Neuronal stem cell (in vitro differentiated cells): Measurements from ENCODE around the gene MUL1.

Source experiments
- DNase-seq: peaks from one replicate; pipeline ENCODE4 v3.0.0-alpha.2; 2013; ENCODE audit warnings: low spot score
- H2AFZ ChIP-seq: one replicate; pipeline ENCODE4 v1.6.1; 2013; ENCODE audit warnings: mild to moderate bottlenecking, low read length, inconsistent platforms
- H2AK5ac ChIP-seq: 2 replicates; pipeline ENCODE4 v1.6.1; 2013; ENCODE audit warnings: low read depth, mild to moderate bottlenecking, inconsistent platforms, low read length, moderate library complexity, mixed read lengths
- H2BK120ac ChIP-seq: 2 replicates; pipeline ENCODE4 v1.6.1; 2013; ENCODE audit warnings: low read depth, mild to moderate bottlenecking, inconsistent platforms, low read length, moderate library complexity, mixed read lengths
- H2BK12ac ChIP-seq: one replicate; pipeline ENCODE4 v1.6.1; 2013; ENCODE audit warnings: low read length, inconsistent platforms
- H2BK15ac ChIP-seq: 2 replicates; pipeline ENCODE4 v1.6.1; 2013; ENCODE audit warnings: mild to moderate bottlenecking, low read length, inconsistent platforms, mixed read lengths
- H2BK5ac ChIP-seq: one replicate; pipeline ENCODE4 v1.6.1; 2013; ENCODE audit warnings: inconsistent platforms, mild to moderate bottlenecking, low read length, moderate library complexity
- H3K14ac ChIP-seq: one replicate; pipeline ENCODE4 v1.6.1; 2013; ENCODE audit warnings: low read length, inconsistent platforms
- H3K18ac ChIP-seq: 2 replicates; pipeline ENCODE4 v1.6.1; 2013; ENCODE audit warnings: low read length, inconsistent platforms
- H3K23ac ChIP-seq: 2 replicates; pipeline ENCODE4 v1.6.1; 2013; ENCODE audit warnings: low read depth, mild to moderate bottlenecking, mixed read lengths, low read length, inconsistent platforms; ENCODE audit not compliant: poor library complexity
- H3K27ac ChIP-seq: replicated peaks from 3 replicates; pipeline ENCODE4 v1.5.1; 2013; ENCODE audit warnings: low read length, inconsistent platforms
- H3K27me3 ChIP-seq, 3 experiments: 2 replicates each; pipeline ENCODE4 v1.6.1; 2013; ENCODE audit warnings: low read length in 3 of 3, mild to moderate bottlenecking in 2 of 3, inconsistent platforms in 1 of 3, low read depth in 1 of 3, mixed read lengths in 1 of 3, moderate library complexity in 1 of 3; ENCODE audit not compliant: control insufficient read depth in 3 of 3, insufficient read depth in 3 of 3
- H3K36me3 ChIP-seq, 2 donors: replicated peaks in 1 of 2; 2 replicates each; pipeline ENCODE4 v1.6.1; 2013; ENCODE audit warnings: low read length in 2 of 2; ENCODE audit not compliant: control insufficient read depth in 2 of 2, insufficient read depth in 2 of 2
- H3K4ac ChIP-seq: 2 replicates; pipeline ENCODE4 v1.6.1; 2013; ENCODE audit warnings: inconsistent platforms, mild to moderate bottlenecking, low read length, moderate library complexity
- H3K4me1 ChIP-seq, 2 donors: 1 replicate in 1 of 2; 2 replicates in 1 of 2; pipeline ENCODE4 v1.6.1; 2013; ENCODE audit warnings: low read length in 2 of 2, low read depth in 1 of 2; ENCODE audit not compliant: control insufficient read depth in 2 of 2, insufficient read depth in 1 of 2
- H3K4me2 ChIP-seq: one replicate; pipeline ENCODE4 v1.6.1; 2013; ENCODE audit warnings: mild to moderate bottlenecking, low read length, inconsistent platforms; ENCODE audit not compliant: insufficient read depth, poor library complexity, severe bottlenecking
- H3K4me3 ChIP-seq, 2 donors: 2 replicates each; pipeline ENCODE4 v1.5.1; 2013; ENCODE audit warnings: low read length in 2 of 2, mild to moderate bottlenecking in 2 of 2, inconsistent platforms in 1 of 2, moderate library complexity in 1 of 2
- H3K79me1 ChIP-seq: one replicate; pipeline ENCODE4 v1.6.1; 2013; ENCODE audit warnings: low read depth, mild to moderate bottlenecking, inconsistent platforms, low read length, moderate library complexity
- H3K9ac ChIP-seq: one replicate; pipeline ENCODE4 v1.6.1; 2013; ENCODE audit warnings: mild to moderate bottlenecking, low read depth, low read length, inconsistent platforms; ENCODE audit not compliant: poor library complexity
- H3K9me3 ChIP-seq, 2 donors: replicated peaks in 1 of 2; 2 replicates each; pipeline versions ENCODE3 to v1.6.1; 2013; ENCODE audit warnings: low read length in 2 of 2, mild to moderate bottlenecking in 2 of 2, inconsistent platforms in 1 of 2, low read depth in 1 of 2, mixed read lengths in 1 of 2, moderate library complexity in 1 of 2; ENCODE audit not compliant: control insufficient read depth in 2 of 2, insufficient read depth in 1 of 2
- H4K8ac ChIP-seq: one replicate; pipeline ENCODE4 v1.6.1; 2013; ENCODE audit warnings: low read depth, mild to moderate bottlenecking, inconsistent platforms, low read length, moderate library complexity
- H4K91ac ChIP-seq: one replicate; pipeline ENCODE4 v1.6.1; 2013; ENCODE audit warnings: low read length, low read depth, mild to moderate bottlenecking, inconsistent platforms; ENCODE audit not compliant: poor library complexity
- WGBS, 2 donors: extraction: QIAGEN DNeasy Blood & Tissue Kit; methylation state at CpG; one replicate each; pipeline ENCODE4 v1.1.7; 2013; ENCODE audit warnings: missing lambda C conversion rate in 2 of 2, mixed read lengths in 1 of 2; ENCODE audit not compliant: insufficient read length in 2 of 2, insufficient replicate concordance in 1 of 2; ENCODE audit errors: extremely low coverage in 2 of 2; 5-methylcytosine and 5-hydroxymethylcytosine counted together

Gene MUL1

GRCh38 chr1:20491866-20492265, 16.1 kb downstream of the MUL1 start:
- H3K27me3 ChIP-seq, result peaks cover 0 to 55% (median 6%) of the 10 kb centered on the region in 3 experiments

DNA sequence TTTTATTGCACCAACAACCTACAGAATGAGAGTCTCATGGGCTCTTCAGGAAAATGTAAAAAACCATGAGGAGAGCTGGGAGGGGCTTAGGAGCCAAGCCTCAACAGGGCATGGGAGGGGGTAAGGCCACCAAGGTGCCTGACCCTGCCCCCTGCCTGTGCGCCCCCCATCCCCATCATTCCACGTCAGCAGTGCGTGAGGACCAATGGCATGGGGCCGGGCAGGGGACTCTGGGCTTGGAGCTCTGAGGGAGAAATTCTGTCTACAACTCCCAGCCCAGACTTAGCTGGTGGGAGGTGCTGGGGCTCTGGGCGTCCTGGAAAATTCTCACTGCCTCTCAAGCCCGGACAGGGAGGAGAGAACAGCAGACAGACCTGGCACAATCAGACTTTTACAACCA, 16.8 kb downstream of the MUL1 start:
- peaks cover 5 to 7% of the 10 kb centered on the region in 2 donors for H3K4me1 ChIP-seq
- no peaks in the 10 kb centered on the region for H3K36me3 ChIP-seq
- no peak overlapping the region for H4K91ac ChIP-seq
- DNase-seq, result no peak
- no peak overlapping the region for H2BK15ac ChIP-seq
- H2AK5ac ChIP-seq, result no peak overlapping the region
- H2BK120ac ChIP-seq, result no peak overlapping the region
- peaks cover 0 to 56% (median 6%) of the 10 kb centered on the region in 3 experiments for H3K27me3 ChIP-seq
- no peak overlapping the region for H3K9ac ChIP-seq
- no peak overlapping the region for H3K4me2 ChIP-seq
- no peak overlapping the region for H3K4me3 ChIP-seq
- no CpG with 5 or more reads among the region's 6 CpGs for WGBS, 2 donors
- no peak overlapping the region for H3K27ac ChIP-seq
- no peak overlapping the region for H3K23ac ChIP-seq
- H4K8ac ChIP-seq, result no peak overlapping the region
- no peaks in the 10 kb centered on the region for H3K79me1 ChIP-seq
- H3K9me3 ChIP-seq, result no peaks in the 10 kb centered on the region
- H2BK5ac ChIP-seq, result peak overlapping the region; percentile 20
- no peak overlapping the region for H3K18ac ChIP-seq
- no peak overlapping the region for H2BK12ac ChIP-seq
- H3K14ac ChIP-seq, result peak overlapping the region; percentile 26
- no peak overlapping the region for H3K4ac ChIP-seq
- H2AFZ ChIP-seq, result no peak overlapping the region

More at GRCh38 chr1:20491866-20492265, 16.1 kb downstream of the MUL1 start:
- Histone ChIP-seq H3K9ac (no peak overlapping the region), H2AFZ (no peak overlapping the region), H3K14ac (no peak overlapping the region), H2BK15ac (no peak overlapping the region), H4K91ac (no peak overlapping the region), H3K18ac (no peak overlapping the region), H3K27ac (no peak overlapping the region), H2BK12ac (no peak overlapping the region), H3K23ac (no peak overlapping the region), H3K9me3 (no peaks in the 10 kb centered on the region), H2BK120ac (no peak overlapping the region), H3K4me2 (no peak overlapping the region), H2BK5ac (peak overlapping the region; percentile 20), H3K4me3 (no peak overlapping the region), H4K8ac (no peak overlapping the region), H3K79me1 (no peaks in the 10 kb centered on the region), H3K4ac (no peak overlapping the region), H3K4me1 (peaks cover 5 to 7% of the 10 kb centered on the region in 2 donors), H3K36me3 (no peaks in the 10 kb centered on the region), H2AK5ac (peak overlapping the region; percentile 23)
- no CpG with 5 or more reads among the region's 7 CpGs for WGBS, 2 donors
- DNase-seq, result no peak

- no peak for DNase-seq
- Histone ChIP-seq H3K36me3 (no peaks in the 10 kb centered on the region), H3K18ac (peak overlapping the region; percentile 100), H3K9ac (peak overlapping the region; percentile 73), H3K27ac (no peak overlapping the region), H3K4me3 (peak overlapping the region; percentile 63 to 92), H3K79me1 (peaks cover 6% of the 10 kb centered on the region), H3K27me3 (peaks cover 0 to 51% (median 6%) of the 10 kb centered on the region in 3 experiments), H4K91ac (no peak overlapping the region), H2BK5ac (no peak overlapping the region), H3K14ac (no peak overlapping the region), H4K8ac (no peak overlapping the region), H3K23ac (peak overlapping the region; percentile 76), H3K4me1 (peaks cover 8% of the 10 kb centered on the region in 2 donors), H2BK120ac (no peak overlapping the region), H2AK5ac (peak overlapping the region; percentile 48), H2BK12ac (no peak overlapping the region), H3K4ac (no peak overlapping the region), H2AFZ (peak overlapping the region; percentile 97), H3K4me2 (peak overlapping the region; percentile 66), H3K9me3 (no peaks in the 10 kb centered on the region), H2BK15ac (peak overlapping the region; percentile 98)
- WGBS, 2 donors, result no CpG with 5 or more reads among the region's 4 CpGs
These were observed 20.7 kb downstream of the MUL1 start for GRCh38 chr1:20487236-20487590.

- Histone ChIP-seq H4K91ac (peak overlapping the region; percentile 68), H3K18ac (peak overlapping the region; percentile 100), H2BK5ac (peak overlapping the region; percentile 83), H2BK120ac (peak overlapping the region; percentile 84), H3K4ac (peak overlapping the region; percentile 86), H3K9ac (peak overlapping the region; percentile 88), H3K27ac (peak overlapping the region; percentile 98), H2BK15ac (peak overlapping the region; percentile 98), H3K23ac (peak overlapping the region; percentile 76), H3K14ac (peak overlapping the region; percentile 100), H2AFZ (peak overlapping the region; percentile 97), H3K4me2 (peak overlapping the region; percentile 66), H3K36me3 (no peaks in the 10 kb centered on the region), H3K79me1 (peaks cover 6% of the 10 kb centered on the region), H2AK5ac (peak overlapping the region; percentile 81), H3K27me3 (peaks cover 0 to 45% (median 6%) of the 10 kb centered on the region in 3 experiments), H3K4me3 (peak overlapping the region; percentile 63 to 92), H2BK12ac (no peak overlapping the region), H3K9me3 (no peaks in the 10 kb centered on the region), H3K4me1 (peaks cover 12% of the 10 kb centered on the region in 2 donors), H4K8ac (no peak overlapping the region)
- no CpG with 5 or more reads among the region's 51 CpGs for WGBS, 2 donors
- DNase-seq, result peak; percentile 86
These were observed 21.3 kb downstream of the MUL1 start for GRCh38 chr1:20486457-20487235.
